Erythroblast (primary cell): Measurements from ENCODE around the gene SLC17A1.

Source experiments
- DNase-seq, 2 experiments: peaks; one replicate each; lab custom pipeline; 2025; lab: John Stamatoyannopoulos, UW
- GATA1 ChIP-seq: IDR thresholded peaks from 2 replicates; pipeline ENCODE4 v1.6.1; 2011; ENCODE audit warnings: low read depth, mild to moderate bottlenecking, control low read depth, low read length, moderate library complexity
- POLR2A ChIP-seq: IDR thresholded peaks from 2 replicates; pipeline ENCODE4 v1.6.1; 2011; ENCODE audit warnings: mild to moderate bottlenecking, low read length

Gene SLC17A1, protein sequence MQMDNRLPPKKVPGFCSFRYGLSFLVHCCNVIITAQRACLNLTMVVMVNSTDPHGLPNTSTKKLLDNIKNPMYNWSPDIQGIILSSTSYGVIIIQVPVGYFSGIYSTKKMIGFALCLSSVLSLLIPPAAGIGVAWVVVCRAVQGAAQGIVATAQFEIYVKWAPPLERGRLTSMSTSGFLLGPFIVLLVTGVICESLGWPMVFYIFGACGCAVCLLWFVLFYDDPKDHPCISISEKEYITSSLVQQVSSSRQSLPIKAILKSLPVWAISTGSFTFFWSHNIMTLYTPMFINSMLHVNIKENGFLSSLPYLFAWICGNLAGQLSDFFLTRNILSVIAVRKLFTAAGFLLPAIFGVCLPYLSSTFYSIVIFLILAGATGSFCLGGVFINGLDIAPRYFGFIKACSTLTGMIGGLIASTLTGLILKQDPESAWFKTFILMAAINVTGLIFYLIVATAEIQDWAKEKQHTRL

GRCh38 chr6:25831532-25832306 is at the start of gene SLC17A1:
TSS of gene SLC17A1 (minus strand) at chr6:25832052. CDS start at chr6:25830557, 1,495 bp downstream.
- no peak for TF ChIP-seq POLR2A
- TF ChIP-seq GATA1: no peak
- DNase-seq: no peak

DNA sequence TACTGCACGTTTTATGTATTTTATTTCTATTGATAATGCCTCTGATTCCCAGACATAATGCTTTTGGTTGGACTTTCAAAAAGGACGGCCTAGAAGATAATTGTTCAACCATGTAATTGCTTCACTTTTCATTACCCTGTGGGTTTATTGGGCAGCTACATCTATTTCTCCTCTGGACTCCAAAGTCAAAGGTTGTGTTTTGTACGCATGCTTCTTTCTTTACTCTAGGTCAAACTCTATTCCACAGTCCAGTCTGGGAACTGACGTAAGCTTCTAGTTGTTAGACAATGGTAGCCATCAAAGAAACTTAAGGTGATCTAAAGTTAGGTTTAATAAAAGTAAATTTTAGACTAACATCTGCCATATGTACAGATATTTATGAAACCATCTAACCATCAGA is 48.7 kb upstream of the SLC17A1 start:
- DNase-seq: no peak
- TF ChIP-seq POLR2A (no peak), GATA1 (no peak)

DNA sequence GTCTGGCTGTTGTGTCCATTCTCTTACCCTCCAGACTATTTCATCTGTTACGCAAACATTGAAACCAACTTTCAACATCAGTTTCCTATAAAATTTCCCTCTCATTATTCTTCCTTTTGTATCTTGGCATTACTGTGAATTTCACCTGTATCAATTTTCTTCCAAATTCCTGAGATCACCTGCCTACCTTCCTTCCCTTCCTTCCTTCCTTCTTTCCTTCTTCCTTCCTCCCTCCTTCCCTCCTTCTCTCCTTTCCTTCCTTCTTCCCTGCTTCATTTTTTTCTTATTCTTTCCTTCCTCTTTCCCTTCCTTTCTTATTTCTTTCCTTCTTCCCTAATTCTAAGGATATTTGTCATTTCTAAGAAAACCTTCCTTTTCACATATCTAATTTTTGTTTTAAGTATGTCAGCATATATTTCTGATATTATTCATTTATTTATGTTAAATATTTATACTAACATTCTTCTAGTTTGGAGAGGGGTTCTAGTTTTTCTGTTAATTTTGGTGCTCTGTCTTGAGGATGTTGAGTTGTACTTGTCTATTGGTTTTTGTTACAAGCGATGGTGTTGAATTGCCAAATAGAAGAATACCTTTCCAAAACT is 47.0 kb upstream of the SLC17A1 start:
- no peak for DNase-seq
- TF ChIP-seq GATA1 (no peak), POLR2A (no peak)

DNA sequence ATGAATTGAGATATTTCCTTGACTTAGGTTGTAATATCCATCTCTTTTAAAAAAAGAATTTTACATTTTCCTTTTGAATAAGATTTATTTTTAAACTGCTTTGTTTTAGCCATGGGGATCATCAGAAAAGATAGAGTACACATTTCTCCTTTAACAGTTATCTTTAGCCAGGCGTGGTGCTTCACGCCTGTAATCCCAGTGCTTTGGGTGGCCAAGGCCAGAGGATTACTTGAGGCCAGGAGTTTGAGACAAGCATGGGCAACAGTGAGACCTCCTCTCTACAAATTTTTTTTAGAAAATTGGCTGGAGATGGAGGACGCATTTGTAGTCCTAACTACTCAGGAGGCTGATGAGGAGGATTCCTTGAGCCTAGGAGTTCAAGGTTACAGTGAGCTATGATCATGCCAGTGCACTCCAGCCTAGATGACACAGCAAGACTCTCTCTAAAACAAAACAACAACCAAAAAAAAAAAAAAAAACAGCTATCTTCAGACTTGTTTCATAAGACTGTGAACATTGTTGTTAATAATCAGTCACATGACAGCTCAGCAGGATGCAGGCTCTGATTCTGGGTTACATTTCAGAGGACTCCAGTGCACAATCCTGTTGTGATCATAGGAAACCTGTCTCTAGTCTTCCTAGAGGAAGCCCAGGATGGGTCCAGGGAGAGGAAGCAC is 44.2 kb upstream of the SLC17A1 start:
- TF ChIP-seq GATA1 (no peak), POLR2A (no peak)
- no peak for DNase-seq

DNA sequence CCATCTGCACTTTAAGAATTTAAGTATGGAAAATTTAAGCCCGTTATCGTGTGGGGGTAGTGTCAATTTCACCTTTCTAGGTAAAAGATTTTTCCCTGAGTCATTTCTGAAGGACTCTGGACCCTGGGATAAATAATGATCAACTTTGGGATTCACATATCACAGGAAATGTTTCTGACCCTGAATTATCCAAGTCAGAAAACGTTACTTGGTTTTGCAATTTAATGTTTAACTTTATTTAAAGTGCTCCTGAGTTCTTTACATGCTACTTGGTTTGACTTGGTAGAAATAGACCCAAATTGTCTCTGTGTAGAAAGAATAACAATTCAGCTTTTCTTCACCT is 43.7 kb upstream of the SLC17A1 start:
- no peak for TF ChIP-seq POLR2A
- TF ChIP-seq GATA1: no peak

DNA sequence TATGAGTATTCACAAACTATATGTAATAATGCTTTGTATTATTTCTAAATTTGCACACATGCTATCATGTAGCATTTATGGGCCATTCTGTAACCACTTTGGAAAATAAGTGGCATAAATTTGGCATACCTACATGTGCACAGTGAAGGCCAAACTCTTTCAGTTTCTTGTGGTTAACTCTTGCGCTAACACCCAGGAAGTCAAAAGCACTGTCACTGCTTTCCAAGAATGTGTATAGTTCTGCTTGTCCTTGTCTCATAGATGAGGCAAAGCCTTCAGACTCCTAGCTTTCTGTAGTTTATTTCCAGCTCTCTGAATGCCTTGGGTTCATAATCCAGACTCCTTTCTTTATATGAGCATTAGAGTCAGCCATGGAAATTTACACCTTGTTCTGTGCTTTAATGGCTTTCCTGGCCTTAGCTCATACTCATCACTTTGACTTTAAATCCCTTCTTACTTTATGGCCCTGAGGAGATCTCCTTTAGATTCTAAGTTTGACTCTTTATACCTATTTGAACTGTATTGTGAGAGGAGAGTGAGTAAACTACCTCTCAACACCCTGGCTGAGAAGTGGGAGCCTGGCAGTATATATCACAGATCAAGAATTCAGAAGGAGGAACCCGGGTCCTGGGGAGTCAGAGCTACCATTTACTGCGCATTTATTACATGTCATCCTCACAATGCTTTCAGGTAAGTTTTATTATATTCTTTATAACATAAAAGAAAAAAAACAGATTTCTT is 43.1 kb upstream of the SLC17A1 start:
- TF ChIP-seq GATA1 (no peak), POLR2A (no peak)
- no peak for DNase-seq

More for the DNA sequence above, 43.7 kb upstream of the SLC17A1 start:
- no peak for DNase-seq

DNA sequence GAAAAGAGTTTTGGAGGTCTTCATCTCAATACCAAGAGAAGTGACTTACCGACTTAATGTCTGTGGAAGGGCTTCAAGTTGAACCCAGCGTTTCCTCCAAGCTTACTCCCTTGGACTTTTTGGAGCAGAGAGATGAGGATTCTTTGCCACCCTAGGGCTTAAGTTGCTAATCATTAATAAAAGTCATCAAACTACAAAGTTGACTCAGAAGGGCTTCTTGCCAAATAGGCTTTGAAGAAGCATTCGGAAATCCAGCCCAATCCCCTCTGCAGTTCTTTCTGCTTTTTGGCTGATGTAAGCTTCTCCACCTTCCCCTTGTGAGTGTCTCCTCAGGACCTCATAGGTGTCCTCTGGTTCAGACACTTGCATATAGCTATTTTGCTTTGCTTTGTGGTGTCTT is 42.3 kb upstream of the SLC17A1 start, which contains the start of gene SLC17A3:
Gene SLC17A3, minus strand, starts transcription at position 126 of the 400 bp plus-strand sequence. CDS start 5,856 bp downstream, outside the sequence.
- DNase-seq: no peak
- TF ChIP-seq GATA1 (no peak), POLR2A (no peak)

- no peak for DNase-seq
- no peak for TF ChIP-seq POLR2A
- TF ChIP-seq GATA1: no peak
Observed at GRCh38 chr6:25872814-25873213, 41.0 kb upstream of the SLC17A1 start.

GRCh38 chr6:25869840-25870239 is 38.0 kb upstream of the SLC17A1 start:
- DNase-seq: no peak
- no peak for TF ChIP-seq GATA1

DNA sequence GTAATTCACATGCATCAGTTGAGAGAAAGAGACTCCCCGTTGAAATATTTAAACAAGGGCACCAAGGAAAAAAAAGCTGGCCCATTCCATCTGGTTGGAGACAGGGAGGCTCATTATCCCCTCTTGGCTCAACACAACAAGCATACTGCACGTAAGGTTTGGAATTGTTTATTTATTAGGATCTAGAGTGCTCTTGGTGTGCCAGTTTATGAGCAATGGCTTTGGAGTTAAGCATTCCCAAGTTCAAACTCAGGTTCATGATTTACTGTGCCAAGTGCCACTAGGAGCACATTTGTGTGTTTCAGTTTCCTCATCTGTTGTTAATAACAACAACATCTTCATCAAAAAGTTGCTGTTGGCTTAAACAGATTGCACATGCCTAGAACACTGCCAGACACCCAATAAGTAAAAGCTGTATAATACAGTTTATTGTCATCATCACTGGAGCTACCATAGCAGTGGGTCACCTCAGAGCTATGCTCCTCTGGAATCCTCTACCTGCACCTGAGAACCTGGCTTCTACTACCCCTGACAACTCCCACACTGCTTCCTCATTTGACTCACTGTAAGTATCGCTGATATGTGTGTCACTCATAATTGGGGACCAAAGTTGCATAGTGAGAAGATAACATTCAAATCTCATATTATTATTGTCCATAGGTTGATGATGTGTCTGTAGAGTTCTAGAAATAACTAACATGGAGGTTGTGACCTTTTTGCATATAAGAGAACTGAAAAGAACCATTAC is 36.8 kb upstream of the SLC17A1 start:
- no peak for DNase-seq
- no peak for TF ChIP-seq GATA1
- no peak for TF ChIP-seq POLR2A

DNA sequence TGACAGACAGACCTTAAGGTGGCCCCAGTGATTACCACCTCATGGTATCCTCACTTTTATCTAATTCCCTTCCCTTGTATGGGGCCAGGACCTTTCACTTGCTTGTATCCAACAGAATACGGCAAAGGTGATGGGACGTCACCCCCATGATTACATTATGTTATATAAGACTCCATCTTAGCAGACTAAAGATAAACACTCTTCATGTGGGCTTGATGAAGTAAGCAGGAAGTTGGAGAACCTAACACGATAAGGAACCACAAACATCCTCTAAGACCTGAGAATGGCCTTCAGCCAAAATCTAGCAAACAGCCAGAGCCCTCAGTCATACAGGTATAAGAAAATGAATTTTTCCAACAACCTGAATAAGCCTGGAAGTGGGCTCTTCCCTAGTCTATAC is 34.2 kb upstream of the SLC17A1 start:
- no peak for DNase-seq
- TF ChIP-seq POLR2A: no peak
- no peak for TF ChIP-seq GATA1

DNA sequence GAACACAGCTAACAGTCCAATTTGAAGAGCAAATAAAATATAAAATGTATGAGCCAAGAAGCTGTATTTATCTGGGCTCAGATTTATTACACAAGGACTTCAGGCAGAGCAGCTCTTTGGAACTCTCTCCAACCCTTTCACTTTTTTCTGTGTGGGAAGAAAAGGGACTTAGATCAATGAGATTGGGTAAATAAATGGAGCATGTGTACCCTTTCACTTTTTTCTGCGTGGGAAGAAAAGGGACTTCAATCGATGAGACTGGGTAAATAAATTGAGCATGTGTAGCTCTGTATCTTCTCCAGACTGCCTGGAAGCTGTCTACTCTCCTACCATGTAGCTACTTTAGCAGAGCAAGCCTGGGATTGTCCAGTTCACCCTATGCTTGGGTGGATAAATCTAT is 31.5 kb upstream of the SLC17A1 start:
- no peak for DNase-seq

GRCh38 chr6:25862199-25862598 is 30.3 kb upstream of the SLC17A1 start:
- no peak for DNase-seq

More for the DNA sequence above, 31.5 kb upstream of the SLC17A1 start:
- TF ChIP-seq GATA1: no peak
- no peak for TF ChIP-seq POLR2A

More at GRCh38 chr6:25862199-25862598, 30.3 kb upstream of the SLC17A1 start:
- no peak for TF ChIP-seq GATA1
- no peak for TF ChIP-seq POLR2A
